ENCODE data around the gene IRF2.
"Not testable (repeated sequence)": the region's sequence is repeated elsewhere in the genome, so short reads cannot be mapped to it uniquely, and the experiment has no call there.

Gene IRF2

GRCh38 chr4:184346682-184347081, 127.7 kb downstream of the IRF2 start:
- DNase-seq (ENCODE audit: low read depth), result no peak

DNA sequence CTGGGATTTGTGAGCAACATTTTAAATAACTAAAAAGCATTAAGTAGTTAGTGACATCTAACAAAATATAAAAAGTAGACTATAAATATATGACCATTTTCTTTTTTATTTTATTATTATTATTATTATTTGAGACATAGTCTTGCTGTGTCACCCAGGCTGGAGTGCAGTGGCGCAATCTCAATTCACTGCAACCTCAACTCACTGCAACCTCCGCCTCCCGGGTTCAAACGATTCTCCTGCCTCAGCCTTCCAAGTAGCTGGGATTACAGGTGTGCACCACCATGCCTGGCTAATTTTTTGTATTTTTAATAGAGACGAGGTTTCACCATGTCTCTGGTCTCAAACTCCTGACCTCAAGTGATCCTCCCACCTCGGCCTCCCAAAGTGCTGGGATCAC, 128.1 kb downstream of the IRF2 start:
- not testable (repeated sequence) for DNase-seq (ENCODE audit: low read depth)

- DNase-seq (ENCODE audit: low read depth), result no peak
Measured at GRCh38 chr4:184345573-184345922, 128.8 kb downstream of the IRF2 start.

GRCh38 chr4:184344899-184345572, 129.3 kb downstream of the IRF2 start:
- no peak for DNase-seq (ENCODE audit: low read depth)

GRCh38 chr4:184344435-184344834, 129.9 kb downstream of the IRF2 start:
- DNase-seq (ENCODE audit: low read depth), result no peak

- DNase-seq (ENCODE audit: low read depth), result peak; percentile 13
Measured at GRCh38 chr4:184343502-184344177, 130.7 kb downstream of the IRF2 start.

GRCh38 chr4:184342857-184343237, 131.5 kb downstream of the IRF2 start:
- not testable (repeated sequence) for DNase-seq (ENCODE audit: low read depth)

- DNase-seq (ENCODE audit: low read depth), result no peak
Measured at GRCh38 chr4:184342167-184342856, 132.0 kb downstream of the IRF2 start.

GRCh38 chr4:184339398-184340193, 134.8 kb downstream of the IRF2 start:
- not testable (repeated sequence) for DNase-seq (ENCODE audit: low read depth)

- no peak for DNase-seq (ENCODE audit: low read depth)
Measured at GRCh38 chr4:184337907-184338306, 136.4 kb downstream of the IRF2 start.

Data from activated T-cell treated with anti-CD3 and anti-CD28 coated beads for 1 hour (primary cell).